DMS 273 treated with DMSO at 0.1 percent for 48 hours (cell line): Measurements from ENCODE around the gene FBP1.

Source experiments
- DNase-seq: peaks from one replicate; lab custom pipeline; 2025; lab: John Stamatoyannopoulos, UW

Gene FBP1

DNA sequence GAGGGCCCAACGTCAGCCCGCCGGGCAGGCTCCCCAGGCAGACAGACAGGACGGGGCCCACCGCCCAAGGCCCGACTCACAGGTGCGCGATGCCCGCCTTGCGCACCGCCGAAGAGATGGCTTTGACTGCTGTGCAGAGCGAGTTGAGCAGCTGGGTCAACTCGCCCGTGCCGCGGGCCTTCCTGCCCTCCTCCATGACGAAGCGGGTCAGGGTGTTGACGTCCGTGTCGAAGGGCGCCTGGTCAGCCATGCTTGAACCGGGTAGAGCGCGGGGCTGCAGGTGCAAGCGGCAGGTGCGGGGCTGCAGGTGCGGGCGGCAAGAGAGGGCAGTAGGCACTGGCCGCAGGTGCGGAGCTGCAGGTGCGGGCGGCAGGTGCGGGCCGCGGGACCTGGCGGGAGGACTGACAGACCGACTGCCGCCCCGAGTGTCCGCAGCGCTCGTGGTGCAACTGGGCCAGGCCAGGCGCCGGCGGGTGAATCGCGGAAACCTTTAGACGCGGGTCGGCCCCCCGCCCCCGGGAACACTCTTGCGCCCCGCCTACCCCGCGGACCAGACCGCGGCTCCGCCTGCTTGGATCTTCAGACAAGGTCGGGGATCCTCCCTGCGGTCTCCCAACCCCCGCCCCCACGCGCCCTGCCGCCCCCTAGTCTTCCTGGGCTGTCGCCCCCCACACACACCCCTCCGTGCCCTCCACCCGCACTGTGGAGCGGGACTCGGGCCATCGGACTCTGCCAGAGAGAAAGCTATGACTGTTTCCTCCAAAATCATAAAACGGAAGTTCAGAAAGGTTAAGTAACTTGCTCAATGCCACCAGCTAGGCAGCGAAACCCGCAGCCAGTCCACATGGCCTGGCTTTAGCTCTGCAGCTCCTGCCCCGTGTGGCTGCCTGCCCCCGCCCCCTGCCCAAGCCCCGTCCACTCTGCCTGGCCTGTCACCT lies at the start of gene FBP1:
FBP1 (minus strand) TSS at position 458 of the 938 bp plus-strand sequence; CDS start at position 250, 208 bp downstream.
- DNase-seq = no peak

DNA sequence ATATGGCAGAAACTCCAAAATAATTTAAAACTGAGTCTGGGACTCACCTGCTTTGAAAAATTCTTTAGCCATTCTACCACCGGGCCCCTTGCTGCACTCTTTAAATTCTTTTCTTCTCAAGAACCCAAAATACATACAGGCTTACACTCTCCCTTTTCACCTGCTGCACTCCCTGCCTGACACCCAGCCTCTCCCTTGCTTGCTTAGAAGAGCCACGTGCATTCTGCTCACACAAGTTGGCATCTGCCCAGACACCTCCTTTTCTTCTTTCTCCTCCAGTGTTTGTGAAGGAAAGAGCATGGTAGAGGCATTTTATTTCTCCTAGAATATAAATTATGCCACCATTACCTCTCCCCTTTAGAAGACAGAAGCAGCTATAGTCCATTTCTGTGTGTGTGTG lies 48.1 kb upstream of the FBP1 start:
- no peak for DNase-seq

DNA sequence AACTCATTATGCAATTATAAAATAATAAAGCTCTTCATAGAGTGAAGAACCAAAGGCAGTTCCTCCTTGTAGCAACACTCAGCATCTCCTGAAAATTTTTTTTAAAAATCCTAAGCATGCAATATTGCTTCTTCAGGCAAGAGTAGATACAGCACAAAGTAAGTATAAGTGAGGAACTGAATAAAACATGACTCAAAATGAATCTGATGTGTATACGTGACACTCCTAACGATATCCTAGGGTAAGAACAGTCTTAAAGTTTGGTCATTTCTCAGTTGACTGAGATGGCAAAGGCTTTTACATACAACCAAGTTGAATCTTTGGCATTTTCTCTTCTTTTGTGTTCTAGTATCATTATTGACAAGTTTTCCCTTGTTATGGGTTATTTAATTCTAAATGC lies 46.0 kb upstream of the FBP1 start:
- DNase-seq = no peak

DNA sequence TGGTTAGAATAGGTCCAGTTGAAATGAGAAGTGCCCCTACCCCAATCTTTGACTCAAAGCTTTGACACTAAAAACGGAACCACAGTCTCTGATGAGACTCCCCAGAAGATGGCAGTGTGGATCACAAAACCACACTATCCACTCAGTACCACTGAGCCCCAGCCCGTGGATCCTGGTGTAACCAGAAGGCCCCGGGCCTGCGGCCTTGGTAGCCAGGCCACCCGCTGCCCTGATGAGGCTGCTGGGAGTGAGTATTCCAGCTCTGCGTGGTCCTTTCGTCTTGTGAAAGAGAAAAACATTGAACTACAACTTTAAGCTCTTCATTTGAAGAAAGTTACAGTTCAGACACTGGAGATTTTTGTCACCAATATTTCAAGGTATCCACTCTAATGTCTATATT lies 42.2 kb upstream of the FBP1 start:
- peak; percentile 22 for DNase-seq

DNA sequence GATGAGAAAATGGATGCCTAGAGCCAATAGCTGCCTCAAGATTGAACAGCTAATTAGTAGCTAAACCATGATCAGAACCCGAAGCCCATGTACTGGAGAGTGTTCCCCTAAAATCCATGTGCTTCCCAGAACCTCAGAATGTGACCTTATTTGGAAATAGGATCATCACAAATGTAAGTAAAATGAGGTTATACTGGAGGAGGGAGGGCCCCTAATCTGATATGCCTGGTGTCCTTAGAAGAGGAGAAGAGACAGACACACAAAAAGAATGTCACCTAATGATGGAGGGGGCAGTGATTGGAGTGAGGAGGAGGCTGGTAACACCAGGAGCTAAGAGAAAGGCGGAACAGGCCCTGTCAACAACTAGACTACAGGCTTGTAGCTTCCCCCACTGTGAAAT lies 41.3 kb upstream of the FBP1 start:
- no peak for DNase-seq

DNA sequence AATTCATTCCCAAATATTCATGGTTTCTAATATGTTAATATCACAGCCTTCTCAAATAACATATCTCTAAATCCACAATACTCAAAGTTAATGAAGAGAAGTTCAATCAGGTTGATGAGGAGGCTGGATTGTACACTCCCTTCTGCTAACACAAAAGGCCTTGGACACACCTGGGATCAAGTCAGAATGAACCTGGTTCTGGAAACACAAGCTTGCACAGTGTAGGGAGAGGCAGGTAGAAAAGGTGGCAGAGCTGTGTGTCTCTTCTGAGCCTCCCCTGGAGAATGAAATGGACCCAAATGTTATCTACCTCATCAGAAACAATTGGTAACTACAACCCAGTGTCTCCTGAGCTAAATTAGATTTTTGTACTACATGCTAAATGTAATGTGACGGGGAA lies 40.7 kb upstream of the FBP1 start:
- DNase-seq = no peak

DNA sequence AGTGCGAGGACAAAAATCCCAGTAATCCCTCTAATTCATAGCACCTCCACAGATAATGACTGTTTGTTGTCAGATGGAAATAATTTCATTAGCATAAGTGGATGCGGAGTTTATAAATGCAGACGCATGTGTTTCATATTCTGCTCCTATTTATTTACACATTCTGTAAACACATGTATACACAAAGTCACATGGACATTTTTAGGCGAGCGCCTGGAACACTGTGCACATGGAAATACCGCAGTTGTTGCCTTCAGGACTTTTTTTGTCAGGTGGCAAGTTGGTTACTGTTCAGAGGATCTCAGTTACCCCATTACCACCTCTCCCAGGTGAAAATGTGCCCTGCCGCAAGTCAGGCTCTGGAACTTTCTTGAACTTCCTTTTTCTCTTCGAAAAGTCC lies 40.3 kb upstream of the FBP1 start:
- DNase-seq = no peak

DNA sequence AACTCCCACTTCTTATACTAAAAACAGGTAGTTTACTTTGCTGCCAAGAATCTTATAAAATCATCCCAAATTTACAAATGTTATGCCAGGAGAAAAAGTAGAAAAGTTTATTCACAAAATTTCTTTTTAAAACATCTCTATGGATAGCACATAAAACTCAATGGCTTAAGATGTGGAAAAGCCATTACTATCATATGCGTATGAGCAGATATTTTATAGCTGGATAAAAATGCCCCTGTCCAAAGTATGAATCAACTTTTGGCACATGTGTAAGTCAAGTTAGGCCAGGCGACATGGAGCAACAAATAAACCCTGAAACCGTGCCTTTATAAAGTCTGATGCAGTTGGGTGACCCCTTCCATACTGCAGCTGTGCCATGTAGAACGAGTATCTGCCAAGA lies 38.6 kb upstream of the FBP1 start:
- no peak for DNase-seq

DNA sequence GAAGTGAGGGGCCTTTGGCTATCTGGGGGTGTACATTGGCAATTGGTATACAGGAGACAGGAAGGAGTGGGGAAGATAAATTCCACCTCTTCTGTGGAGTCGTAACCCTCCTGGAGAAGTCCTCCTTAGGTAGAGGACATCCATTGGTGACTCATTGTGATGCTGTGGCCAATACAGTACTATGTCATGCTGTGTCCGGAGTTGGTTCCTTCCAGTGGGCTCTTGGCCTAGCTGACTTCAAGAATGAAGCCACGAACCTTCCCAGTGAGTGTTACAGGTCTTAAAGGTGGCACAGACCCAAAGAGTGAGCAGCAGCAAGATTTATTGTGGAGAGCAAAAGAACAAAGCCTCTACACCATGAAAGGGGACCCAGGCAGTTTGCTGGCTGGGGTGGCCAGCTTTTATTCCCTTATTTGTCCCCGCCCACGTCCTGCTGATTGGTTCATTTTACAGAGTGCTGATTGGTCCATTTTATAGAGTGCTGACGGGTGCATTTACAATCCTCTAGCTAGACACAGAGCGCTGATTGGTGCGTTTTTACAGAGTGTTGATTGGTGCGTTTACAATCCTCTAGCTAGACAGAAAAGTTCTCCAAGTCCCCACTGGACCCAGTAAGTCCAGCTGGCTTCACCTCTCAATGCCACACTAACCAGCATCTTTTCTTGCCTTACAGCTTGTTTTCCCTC lies 37.3 kb upstream of the FBP1 start:
- DNase-seq = no peak

DNA sequence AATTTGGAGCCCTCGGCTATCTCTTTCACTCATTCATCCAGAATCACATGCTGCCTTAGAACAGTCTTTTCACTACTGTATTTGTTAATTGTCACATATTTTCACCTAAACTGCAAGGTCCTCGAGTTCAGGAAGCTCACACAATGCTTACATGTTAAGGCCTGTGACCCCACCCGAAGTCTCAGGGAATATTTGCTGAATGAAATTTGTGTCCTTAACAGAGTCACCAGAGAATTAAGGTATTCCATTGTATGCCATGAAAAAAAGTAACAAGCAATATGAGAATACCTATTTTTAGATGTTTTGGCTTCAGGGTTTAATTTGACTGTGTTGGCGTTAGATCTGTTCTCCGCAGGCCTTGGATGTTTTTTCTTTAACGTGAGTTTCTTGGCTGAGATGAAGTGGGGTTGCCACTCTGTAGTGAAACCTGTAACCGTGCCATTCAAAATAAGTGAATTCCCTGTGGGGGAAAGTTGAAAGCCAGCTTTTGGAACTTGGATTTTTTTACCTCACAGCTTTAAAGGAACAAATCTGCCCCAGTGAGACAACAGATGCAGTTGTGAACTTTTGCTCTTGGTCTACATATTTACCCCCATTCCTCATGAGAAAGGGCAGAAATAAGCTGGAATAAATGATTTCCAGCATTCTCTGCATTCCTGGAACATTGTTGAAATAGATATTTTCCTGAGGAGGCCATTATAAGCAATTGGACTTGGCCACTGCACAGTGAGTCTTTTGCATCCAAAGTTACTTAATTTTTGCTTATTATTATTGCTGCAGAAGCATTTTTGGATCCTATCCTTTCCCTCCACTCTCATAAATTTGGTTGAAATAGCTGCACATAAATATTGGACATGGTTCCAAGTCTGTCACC lies 35.9 kb upstream of the FBP1 start:
- no peak for DNase-seq

DNA sequence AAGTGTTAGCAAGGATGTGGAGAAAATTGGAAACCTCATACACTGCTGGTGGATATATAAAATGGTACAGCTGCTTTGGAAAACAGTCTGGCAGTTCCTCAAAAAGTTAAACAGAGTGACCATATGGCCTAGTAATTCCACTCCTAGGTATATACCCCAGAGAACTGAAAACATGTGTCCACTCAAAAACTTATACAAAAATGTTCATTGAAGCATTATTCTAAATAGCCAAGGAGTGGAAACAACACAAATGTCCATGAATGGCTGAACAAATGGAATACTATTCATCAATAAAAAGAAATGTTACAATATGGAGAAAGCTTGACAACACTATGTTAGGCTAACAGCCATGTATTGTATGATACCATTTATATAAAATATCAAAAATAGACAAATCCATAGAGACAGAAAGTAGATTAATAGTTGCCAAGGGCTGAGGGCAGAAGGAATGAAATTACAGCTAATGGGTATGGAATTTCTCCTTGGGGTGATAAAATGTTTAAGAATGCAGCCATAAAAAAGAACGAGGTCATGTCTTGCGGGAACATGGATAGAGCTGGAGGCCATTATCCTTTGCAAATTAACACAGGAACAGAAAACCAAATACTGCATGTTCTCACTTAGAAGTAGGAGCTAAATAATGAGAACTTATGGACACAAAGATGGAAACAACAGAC lies 33.6 kb upstream of the FBP1 start:
- DNase-seq = peak; percentile 36

DNA sequence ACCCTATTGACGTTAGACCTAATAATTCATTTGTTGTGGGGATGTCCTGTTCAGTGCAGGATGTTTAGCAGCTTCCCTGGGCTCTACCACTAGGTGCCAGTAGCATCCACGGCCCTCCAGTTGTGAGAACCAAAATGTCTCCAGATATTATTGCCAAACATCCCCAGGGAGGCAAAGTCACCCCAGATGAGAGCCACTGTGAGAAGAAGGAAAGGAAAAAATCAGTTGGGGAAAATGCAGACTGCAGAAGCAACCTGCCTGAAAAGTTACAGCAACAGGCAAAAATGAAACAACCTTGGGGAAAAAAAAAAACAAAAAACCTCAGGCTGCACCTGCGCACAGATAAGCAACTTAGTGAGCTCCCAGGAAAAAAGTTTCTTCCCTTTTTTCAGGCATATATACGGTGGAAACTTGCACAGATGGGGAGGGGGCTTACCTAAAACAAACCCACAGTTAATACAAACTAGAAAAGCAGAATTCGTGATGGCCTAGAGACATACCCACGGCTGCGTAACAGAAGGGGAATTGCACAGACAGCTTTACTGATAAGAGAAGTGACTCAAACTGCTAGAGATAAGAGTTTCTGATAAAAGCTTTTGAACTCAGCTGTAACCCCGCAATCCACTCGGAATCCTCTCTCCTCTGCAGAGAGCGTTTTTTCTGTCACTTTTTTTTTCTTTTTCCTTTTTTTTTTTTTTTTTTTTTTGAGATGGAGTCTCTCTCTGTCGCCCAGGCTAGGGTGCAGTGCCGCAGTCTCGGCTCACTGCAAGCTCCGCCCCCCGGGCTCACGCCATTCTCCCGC lies 29.8 kb upstream of the FBP1 start:
- peak; percentile 44 for DNase-seq

DNA sequence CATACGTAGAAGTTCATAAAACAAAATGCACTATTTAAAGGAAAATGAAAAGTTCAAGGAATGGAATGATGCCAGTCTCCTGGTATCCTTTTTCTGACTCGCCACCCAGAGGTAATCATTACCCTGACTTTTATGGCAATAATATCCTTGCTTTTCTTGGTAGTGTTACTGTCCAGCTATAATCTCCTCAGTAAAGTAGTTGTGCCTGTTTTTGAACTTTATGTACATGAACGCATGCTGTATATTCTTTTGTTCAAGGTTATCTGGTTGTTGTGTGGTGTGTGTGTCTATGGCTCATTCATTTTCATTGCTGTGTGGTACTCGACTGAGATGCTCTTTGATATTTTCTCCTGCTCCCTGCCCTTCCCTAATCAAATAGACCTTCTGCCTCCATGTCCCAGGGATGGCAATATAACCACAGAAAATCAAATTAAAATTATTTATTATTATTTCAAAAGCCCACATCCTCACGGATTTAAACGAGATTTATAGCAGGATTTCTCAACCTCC lies 29.2 kb upstream of the FBP1 start:
- DNase-seq = no peak

DNA sequence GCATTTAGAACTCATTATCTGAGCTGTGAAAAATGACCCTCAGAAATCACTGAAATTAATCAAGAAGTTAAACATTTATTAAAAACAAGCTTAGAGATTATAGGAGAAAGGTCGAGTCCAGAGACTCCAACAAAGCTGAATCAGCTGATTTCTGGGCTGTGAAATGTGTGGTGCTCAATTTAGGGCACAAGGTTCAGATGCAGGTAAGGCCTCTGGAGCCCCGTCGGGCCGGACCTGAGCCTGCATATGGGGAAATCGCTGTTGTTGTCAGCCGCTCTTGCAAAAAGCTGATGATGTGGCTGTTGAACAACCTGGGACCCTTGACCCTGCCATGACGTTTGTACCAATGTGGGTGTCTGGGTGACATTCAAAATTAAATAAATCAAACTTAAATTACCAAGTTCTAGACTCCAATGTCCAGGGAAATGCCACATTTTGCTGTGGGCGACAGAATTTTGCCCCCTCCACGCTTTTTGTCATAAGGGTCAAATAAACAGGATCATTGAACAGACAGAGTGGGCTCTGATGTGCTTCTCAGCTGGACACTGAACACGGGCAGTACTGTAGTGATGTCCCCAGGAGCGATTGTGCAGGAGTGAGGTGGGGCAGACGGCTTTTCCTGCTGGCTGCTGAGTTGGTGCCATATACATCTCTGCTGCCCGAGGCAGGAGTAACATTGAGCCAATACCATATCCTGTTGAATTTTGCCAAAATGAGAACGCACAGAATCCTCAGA lies 27.2 kb upstream of the FBP1 start:
- DNase-seq = no peak

DNA sequence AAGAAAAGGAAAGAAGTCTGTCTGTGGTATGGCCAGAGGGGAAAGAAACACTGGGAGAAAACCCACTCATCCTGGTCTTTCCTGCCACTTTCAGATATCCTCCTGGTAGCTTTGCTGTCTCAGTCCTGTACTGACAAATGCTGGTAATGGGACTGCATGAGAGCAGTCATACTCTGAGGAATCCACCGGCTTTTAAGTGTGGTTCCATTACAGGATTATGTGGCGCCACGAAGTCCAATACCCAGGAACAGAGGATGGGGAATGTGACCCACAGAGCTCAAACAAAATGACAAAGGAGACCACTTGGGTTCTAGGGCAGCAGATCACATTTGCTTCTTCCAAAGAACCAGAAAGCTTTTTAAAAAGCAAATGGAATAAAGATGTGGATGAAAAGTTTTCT lies 26.3 kb upstream of the FBP1 start:
- DNase-seq = no peak

DNA sequence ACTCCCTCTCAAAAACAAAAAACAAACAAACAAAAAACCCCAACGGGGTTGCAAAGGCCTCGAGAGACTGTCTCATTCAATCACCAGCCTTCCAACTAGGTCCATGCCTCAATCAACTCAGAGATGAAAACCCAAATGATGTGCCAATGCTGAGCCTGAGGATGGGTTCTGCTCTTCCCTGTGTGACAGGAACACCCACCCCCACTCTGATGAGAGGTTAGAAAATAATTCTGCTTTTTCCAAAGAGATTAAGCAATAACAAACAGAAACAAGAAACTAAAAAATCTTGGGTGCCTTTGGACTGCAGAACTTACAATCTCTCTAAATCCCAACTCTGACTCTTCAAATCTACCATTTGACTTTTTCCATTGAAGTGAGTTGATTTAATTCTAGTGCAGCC lies 25.5 kb upstream of the FBP1 start:
- no peak for DNase-seq

DNA sequence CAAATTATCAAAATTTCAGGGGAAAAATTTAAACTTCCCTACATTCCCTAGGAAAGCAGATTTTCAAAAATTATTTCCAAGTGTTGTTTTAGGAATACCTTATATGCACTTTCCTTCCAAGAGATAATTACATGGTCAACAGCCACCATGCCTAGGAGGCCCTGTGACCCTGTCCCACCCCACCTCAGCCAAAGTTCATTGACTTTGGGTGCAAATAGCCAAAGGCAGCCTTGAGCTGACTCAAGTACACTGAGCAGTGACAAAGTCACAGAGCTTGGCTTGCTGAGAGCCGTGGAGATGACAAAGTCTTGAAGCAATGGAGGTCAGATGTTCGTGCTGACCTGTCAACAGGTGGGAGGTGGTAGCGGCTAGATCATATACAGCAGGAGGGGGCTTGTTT lies 24.3 kb upstream of the FBP1 start:
- DNase-seq = no peak

DNA sequence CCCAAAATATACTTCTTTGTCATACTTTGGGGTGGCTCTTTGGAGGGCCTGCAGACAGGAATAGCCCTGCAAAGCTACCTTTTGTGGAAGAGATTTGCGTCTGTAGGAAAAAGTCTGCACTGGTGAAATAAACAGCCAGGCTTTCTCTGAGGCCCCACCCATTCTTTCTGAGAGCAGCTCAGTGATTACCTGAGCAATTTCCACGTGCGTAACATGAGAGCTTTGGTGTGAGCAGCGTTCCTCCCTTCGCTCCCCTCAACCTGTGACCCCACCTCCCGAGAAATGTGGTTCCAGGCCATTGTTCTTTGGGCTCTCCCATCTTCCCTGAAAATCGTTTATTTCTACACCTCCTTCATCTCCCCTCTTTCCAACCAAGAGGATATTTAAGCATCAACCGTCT lies 23.8 kb upstream of the FBP1 start:
- no peak for DNase-seq

DNA sequence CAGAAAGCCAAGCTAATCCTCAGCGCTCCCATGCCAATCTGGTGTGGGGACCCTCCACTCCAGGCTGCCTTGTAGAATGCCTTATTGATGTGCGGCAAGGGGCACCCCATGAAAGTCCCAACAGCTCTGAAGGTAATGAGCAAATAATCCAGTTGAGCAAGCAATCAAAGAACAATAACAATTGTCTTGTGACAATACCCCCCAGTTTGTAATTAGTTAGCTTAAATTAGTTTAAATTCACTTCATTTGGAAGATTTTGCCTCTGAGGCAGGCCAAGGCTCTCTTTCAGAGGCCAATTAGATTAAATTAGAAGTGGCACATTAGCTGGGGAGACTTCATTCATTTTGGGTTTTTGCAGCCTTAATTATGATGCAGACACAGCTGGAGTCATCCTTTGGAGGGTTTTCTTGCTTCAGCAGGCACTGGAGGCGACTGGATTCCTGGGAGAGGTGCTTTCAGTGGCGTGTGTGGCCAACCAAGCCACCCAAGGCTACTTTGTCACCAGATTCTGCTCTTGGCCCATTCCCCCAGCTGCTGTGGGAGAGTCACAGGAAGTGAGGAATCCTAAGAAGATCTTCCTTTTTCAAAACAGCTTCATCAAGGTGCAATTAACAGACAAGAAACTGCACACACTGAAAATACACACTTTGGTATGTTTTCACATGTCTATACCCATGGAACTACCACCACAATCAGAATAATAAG lies 17.9 kb upstream of the FBP1 start:
- no peak for DNase-seq
